GM12878 (cell line): ENCODE measurements around the gene NEBL.

Experiments
- CTCF ChIP-seq, 3 experiments: IDR thresholded peaks in 2 of 3; conservative IDR thresholded peaks in 1 of 3; 2 replicates each; pipeline ENCODE4 v1.5.1; 2011; ENCODE audit warnings: low read depth in 3 of 3, low read length in 3 of 3, mild to moderate bottlenecking in 3 of 3, control low read depth in 2 of 3, moderate library complexity in 2 of 3, inconsistent platforms in 1 of 3, mixed read lengths in 1 of 3; ENCODE audit not compliant: control insufficient read depth in 2 of 3, insufficient read depth in 1 of 3; ENCODE audit errors: extremely low read depth in 1 of 3
- MAX ChIP-seq: IDR thresholded peaks from 2 replicates; pipeline ENCODE4 v1.6.1; 2012; ENCODE audit warnings: low read depth, low read length, improper control_type of control experiment
- TCF7 ChIP-seq: IDR thresholded peaks from 2 replicates; pipeline ENCODE4 v1.6.1; 2014; ENCODE audit warnings: antibody characterized with exemption, borderline replicate concordance
- ZBTB11 ChIP-seq: fragments of 450-650 bp; formaldehyde crosslinking; IDR thresholded peaks from 2 replicates; pipeline ENCODE4 v1.5.0; 2022; ENCODE audit warnings: mild to moderate bottlenecking, missing genetic modification characterization

GRCh38 chr10:20747782-20748181 lies 149.3 kb downstream of the NEBL start:
- TF ChIP-seq ZBTB11 (CRISPR knock-in tag) (no peak), MAX (no peak), TCF7 (no peak), CTCF (IDR thresholded peaks at IDR 0.05 in 2 of 3, conservative IDR thresholded peaks at IDR 0.05 in 1 of 3; ENCODE audit: control insufficient read depth in 2 of 3, extremely low read depth in 1 of 3, insufficient read depth in 1 of 3, low read depth in 3 of 3, low read length in 3 of 3) (no peak)
